GM13977 (cell line): Measurements from ENCODE around the gene UNC13B.
"Not testable (repeated sequence)": the region's sequence is repeated elsewhere in the genome, so short reads cannot be mapped to it uniquely, and the experiment has no call there.

ENCODE experiments used
- DNase-seq: peaks from one replicate; pipeline ENCODE4 v3.0.0; 2012; ENCODE audit warnings: low spot score
- in situ Hi-C: fragments of 300-500 bp; cut with MboI; formaldehyde crosslinking; loops from one replicate; pipeline ENCODE4 v1.12.0; 2022; ENCODE audit warnings: low sequenced_read_pairs, low pct_unique_long_range_greater_than_20kb, mixed read lengths, inconsistent platforms; ENCODE audit not compliant: unreplicated experiment
- TF ChIP-seq, protein P1 (sequence below): IDR thresholded peaks from 2 replicates; pipeline ENCODE4 v1.5.1; 2012; ENCODE audit warnings: mild to moderate bottlenecking, control low read depth; ENCODE audit not compliant: insufficient read depth; ENCODE audit errors: extremely low read depth, missing control alignments

Gene UNC13B

DNA sequence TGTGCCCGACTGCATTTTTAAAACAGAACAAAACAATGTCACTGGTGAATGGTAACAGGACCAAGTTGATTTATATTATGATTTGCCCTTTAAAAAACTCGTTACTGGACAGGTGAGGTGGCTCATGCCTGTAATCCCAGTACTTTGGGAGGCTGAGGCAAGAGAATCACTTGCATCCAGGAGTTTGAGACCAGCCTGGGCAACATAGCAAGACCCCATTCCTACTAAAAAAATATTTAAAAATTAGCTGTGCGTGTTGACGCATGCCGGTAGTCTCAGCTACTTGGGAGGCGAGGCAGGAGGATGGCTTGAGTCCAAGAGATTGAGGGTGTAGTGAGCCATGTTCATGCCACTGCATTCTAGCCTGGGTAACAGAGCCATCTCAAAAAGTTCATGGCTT lies 7.2 kb downstream of the UNC13B start:
- TF ChIP-seq, protein P1, sequence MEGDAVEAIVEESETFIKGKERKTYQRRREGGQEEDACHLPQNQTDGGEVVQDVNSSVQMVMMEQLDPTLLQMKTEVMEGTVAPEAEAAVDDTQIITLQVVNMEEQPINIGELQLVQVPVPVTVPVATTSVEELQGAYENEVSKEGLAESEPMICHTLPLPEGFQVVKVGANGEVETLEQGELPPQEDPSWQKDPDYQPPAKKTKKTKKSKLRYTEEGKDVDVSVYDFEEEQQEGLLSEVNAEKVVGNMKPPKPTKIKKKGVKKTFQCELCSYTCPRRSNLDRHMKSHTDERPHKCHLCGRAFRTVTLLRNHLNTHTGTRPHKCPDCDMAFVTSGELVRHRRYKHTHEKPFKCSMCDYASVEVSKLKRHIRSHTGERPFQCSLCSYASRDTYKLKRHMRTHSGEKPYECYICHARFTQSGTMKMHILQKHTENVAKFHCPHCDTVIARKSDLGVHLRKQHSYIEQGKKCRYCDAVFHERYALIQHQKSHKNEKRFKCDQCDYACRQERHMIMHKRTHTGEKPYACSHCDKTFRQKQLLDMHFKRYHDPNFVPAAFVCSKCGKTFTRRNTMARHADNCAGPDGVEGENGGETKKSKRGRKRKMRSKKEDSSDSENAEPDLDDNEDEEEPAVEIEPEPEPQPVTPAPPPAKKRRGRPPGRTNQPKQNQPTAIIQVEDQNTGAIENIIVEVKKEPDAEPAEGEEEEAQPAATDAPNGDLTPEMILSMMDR = no peak
- in situ Hi-C loops = no loop called here

DNA sequence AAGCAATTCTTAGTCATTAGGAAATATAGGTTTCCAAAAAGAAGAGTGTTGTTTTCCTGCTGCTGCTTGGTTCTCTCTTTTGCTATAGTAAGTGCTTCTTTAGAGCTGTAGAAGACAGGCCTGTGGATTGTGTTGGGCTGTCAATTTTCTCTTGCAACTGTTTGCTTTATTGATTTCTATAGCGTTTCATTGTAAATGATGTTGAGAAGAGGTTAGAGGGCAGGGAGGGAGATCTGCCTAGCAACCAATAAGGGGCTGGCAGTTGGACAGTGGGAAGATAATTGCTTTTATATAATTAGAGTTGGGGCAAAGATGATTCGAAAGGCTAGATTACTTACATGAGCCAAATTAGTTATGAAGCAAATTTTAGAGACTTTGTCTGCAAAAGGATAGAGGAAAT lies 11.1 kb downstream of the UNC13B start:
- TF ChIP-seq, protein P1 = no peak
- in situ Hi-C loops = no loop called here
- DNase-seq = no peak

More for the DNA sequence above, 7.2 kb downstream of the UNC13B start:
- no peak for DNase-seq

DNA sequence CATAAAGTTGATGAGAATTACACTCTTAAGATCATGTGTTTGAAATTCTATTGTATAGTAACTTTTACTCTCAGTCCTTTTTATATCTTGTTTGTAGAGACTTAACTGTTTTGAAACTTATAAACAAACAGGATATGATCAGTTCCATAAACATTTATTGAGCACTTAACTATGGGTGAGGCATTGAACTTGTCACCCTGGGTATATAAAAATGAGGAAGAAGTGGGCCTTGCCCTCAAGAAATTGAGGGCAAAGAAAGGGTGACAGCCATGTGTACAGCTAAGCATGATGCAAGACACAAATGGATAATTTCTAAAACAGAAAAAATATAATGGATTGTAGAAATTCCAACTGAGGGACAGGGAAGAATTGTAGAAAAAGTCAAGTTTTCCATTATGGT lies 15.7 kb downstream of the UNC13B start:
- TF ChIP-seq, protein P1 = no peak

DNA sequence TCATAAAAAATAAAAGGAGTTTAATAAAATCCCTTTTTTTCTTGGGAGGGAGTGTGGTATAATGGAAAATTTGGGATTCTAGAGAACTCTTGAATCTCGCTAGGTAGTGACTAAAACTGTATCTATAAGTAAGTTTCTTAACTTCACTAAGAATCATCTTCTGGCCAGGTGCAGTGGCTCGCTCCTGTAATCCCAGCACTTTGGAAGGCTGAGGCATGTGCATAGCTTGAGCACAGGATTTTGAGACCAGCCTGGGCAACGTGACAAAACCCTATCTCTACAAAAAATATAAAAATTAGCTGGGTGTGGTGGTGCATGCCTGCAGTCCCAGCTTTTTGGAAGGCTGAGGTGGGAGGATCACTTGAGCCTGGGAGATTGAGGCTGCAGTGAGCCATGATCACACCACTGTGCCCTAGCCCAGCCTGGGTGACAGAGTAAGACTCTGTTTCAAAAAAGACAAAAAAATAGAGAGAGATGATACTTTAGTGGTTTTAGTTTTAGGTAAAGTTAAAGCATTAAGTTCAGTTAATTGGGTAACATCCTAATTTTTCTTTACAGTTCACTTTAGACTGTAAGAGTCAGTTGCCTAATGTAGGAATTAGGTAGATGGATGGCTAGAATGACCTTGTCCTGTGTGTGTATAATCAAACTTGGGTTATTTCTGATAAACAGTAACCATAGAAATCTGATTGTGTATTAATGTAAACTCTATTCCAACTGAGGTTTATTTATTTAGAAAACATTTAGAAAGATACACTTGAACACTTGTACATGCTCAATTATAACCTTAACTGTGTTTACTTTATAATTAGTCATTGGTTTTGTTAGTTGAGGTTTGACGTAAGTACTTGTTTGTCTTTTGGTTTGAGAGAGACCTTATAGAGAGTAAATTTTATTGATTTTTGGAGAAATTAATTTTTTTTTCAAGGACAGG lies 17.8 kb downstream of the UNC13B start:
- TF ChIP-seq, protein P1 = no peak
- no peak for DNase-seq
- in situ Hi-C loops = no loop called here

More for the DNA sequence above, 15.7 kb downstream of the UNC13B start:
- in situ Hi-C loops = no loop called here
- DNase-seq = no peak

DNA sequence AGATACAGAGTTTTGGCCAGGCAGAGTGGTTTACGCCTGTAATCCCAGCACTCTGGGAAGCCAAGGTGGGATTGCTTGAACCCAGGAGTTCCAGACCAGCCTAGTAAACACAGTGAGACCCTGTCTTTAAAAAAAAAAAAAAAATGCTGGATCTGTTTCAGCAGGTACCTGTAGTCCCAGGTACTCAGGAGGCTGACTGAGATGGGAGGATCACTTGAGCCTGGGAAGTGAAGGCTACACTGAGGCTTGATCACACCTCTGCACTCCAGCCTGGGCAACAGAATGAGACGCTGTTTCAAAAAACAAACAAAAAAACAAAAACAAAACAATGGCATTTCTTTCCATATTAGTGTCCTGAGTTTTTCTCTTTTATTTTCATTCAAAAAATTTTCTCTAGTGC lies 19.0 kb downstream of the UNC13B start:
- TF ChIP-seq, protein P1 = no peak
- DNase-seq = no peak
- in situ Hi-C loops = no loop called here

DNA sequence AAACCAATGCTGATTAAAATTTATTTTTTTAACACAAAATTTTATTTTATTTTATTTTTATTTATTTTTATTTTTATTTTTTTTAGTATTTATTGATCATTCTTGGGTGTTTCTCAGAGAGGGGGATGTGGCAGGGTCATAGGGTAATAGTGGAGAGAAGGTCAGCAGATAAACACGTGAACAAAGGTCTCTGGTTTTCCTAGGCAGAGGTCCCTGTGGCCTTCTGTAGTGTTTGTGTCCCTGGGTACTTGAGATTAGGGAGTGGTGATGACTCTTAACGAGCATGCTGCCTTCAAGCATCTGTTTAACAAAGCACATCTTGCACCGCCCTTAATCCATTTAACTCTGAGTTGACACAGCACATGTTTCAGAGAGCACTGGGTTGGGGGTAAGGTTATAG lies 20.6 kb downstream of the UNC13B start:
- in situ Hi-C loops, DNase-seq: not testable (repeated sequence)

DNA sequence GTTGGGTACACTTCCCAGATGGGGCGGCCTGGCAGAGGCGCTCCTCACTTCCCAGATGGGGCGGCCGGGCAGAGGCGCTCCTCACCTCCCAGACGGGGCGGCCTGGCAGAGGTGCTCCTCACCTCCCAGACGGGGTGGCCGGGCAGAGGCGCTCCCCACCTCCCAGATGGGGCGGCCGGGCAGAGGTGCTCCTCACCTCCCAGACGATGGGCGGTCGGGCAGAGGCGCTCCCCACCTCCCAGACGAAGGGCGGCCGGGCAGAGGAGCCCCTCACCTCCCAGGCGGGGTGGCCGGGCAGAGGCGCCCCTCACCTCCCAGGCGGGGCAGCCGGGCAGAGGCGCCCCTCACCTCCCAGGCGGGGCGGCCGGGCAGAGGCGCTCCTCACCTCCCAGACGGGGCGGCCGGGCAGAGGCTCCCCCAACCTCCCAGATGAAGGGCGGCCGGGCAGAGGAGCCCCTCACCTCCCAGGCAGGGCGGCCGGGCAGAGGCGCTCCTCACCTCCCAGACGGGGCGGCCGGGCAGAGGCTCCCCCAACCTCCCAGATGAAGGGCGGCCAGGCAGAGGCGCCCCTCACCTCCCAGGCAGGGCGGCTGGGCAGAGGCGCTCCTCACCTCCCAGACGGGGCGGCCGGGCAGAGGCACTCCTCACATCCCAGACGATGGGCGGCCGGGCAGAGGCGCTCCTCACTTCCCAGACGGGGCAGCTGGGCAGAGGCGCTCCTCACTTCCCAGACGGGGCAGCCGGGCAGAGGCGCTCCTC lies 21.4 kb downstream of the UNC13B start:
- DNase-seq, in situ Hi-C loops: not testable (repeated sequence)

DNA sequence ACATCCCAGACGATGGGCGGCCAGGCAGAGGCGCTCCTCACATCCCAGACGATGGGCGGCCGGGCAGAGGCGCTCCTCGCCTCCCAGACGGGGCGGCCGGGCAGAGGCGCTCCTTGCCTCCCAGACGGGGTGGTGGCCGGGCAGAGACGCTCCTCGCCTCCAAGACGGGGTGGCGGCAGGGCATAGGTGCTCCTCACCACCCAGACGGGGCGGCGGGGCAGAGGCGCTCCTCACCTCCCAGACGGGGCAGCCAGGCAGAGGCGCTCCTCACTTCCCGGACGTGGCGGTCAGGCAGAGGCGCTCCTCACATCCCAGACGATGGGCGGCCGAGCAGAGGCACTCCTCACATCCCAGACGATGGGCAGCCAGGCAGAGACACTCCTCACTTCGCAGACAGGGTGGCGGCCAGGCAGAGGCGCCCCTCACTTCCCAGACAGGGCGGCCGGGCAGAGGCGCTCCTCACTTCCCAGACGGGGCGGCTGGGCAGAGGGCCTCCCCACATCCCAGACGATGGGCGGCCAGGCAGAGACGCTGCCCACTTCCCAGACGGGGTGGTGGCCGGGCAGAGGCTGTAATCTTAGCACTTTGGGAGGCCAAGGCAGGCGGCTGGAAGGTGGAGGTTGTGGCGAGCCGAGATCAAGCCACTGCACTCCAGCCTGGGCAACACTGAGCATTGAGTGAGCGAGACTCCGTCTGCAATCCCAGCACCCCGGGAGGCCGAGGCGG lies 22.1 kb downstream of the UNC13B start:
- DNase-seq, in situ Hi-C loops: not testable (repeated sequence)
